ENCODE data around the gene SOX30.
"Not testable (repeated sequence)": the region's sequence is repeated elsewhere in the genome, so short reads cannot be mapped to it uniquely, and the experiment has no call there.

Gene SOX30

DNA sequence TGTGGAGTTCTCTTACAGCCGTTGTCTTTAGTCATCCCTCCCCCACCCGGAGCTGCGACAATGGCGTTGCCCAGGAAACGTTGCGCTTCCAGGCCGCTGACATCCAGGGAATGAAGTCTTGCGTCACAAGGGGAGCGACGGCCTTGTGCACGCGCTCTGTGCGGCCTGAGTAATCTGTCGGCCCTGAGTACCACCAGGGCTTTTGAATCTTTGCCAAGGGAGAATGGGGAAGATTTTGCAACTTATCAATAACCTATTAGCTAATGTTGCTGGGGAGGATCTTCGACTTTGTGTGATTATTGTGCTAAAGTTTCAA lies at the start of gene SOX30:
TSS of gene SOX30 (minus strand) at position 62 of the 316 bp plus-strand sequence. CDS start 360 bp downstream, outside the sequence.
- DNase-seq: no peak

- not testable (repeated sequence) for DNase-seq
These were observed 46.4 kb upstream of the SOX30 start for GRCh38 chr5:157698674-157699073.

DNA sequence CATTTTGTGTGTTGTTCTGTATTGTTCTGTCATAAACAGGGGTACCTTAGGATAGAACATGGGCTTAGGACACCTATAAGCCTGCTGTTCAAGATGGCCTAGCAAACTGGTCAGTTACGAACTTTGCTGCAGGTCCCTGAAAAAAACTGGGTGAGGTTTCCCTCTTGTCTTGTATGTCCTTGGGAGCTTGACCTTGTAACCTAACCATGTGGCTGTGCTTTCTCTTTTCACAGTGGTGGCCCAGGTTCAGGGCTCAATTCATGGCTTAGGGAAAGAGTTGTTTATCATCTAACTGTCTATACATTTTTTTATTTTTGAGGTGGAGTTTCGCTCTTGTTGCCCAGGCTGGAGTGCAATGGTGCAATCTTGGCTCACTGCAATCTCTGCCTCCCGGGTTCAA lies 43.9 kb upstream of the SOX30 start:
- DNase-seq: not testable (repeated sequence)

GRCh38 chr5:157693816-157694215 lies 41.6 kb upstream of the SOX30 start:
- DNase-seq: not testable (repeated sequence)

DNA sequence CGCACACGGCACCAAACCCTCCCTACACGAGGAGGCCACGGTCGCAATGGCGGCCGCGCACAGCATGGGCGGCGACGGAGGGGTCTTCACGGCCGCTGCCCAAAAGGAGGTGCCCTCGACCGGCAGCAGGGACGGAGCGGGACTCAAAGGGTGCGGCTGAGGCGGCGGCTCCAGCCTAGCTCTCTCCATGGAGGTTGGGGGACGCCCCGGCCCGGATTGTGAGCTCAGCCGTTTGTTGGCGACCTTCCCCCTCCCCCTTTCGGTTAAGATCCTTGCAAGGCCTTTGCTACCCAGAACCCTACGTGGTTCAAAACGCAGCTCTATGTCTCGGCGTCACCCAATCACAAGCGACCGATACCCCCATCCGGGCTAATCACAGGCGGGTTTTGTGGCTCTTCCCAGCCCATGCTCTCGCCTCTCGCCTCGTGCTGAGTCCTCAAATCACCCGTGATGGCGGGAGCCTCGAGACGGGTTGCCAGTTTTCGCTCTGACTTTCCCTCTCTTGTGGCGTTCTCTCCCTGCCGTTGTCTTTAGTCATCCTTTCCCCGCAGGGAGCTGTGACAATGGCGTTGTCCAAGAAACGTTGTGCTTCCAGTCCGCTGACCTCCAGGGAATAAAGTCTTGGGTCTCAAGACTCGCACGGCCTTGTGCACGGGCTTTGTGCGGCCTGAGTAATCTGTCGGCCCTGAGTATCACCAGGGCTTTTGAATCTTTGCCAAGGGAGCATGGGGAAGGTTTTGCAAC lies 38.6 kb upstream of the SOX30 start:
- DNase-seq: no peak

- no peak for DNase-seq
These were observed 37.9 kb upstream of the SOX30 start for GRCh38 chr5:157689942-157690689.

DNA sequence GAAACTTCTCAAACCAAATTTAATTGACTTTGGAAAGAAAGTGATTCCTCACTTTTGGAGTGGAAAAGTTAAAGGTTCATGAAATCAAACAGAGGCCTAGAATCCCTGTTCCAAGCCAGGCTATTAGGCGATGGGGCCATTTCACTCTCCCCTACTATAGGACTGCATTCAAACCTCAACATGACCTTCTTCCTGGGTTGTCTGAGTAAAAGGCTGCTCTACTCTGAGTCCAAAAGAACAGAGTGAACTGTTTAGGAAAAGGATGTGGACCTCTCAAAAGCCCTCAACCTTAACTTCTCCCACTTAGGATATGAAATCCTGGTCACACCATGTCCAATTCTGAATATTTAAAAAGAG lies 34.9 kb upstream of the SOX30 start:
- DNase-seq: no peak

- not testable (repeated sequence) for DNase-seq
These were observed 34.3 kb upstream of the SOX30 start for GRCh38 chr5:157686276-157687197.

DNA sequence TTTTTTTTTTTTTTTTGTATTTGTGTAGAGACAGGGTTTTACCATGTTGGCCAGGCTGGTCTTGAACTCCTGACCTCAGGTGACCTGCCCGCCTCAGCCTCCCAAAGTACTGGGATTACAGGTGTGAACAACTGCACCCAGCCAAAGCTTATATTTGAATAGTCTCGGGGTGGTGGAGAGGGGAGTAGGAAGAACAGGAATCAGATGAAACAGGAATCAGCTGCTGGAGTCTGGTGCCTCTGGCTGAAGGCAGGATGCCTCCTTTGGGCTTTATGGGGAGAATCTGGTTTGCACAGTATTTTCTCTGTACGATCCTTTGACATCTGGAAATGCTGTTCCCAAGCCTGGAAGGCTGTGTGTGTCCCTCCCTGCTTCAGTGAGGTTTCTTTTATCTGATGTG lies 30.0 kb upstream of the SOX30 start:
- no peak for DNase-seq

GRCh38 chr5:157681048-157681447 lies 28.8 kb upstream of the SOX30 start:
- DNase-seq: no peak

GRCh38 chr5:157680239-157680638 lies 28.0 kb upstream of the SOX30 start:
- DNase-seq: no peak

GRCh38 chr5:157679801-157680200 lies 27.6 kb upstream of the SOX30 start:
- DNase-seq: no peak

DNA sequence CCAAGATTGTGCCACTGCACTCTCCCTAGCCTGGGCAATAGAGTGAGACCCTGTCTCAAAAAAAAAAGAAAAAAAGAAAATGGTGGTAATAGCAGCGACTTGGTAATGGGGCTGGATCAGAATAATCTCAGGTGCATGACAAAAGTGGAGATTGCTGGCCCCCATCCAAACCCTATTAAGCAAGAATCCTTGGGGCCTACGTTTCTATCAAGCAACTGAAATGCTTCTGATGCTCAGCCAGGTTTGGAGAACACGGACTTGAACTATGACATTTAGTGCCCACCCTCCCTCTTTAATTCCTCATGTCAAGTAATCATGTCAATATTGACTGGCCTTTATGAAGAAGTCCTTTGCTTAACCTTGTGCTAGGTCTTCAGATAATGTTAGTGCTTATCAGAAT lies 25.7 kb upstream of the SOX30 start:
- no peak for DNase-seq

- not testable (repeated sequence) for DNase-seq
These were observed 22.1 kb upstream of the SOX30 start for GRCh38 chr5:157674351-157674750.

- DNase-seq: no peak
These were observed 20.7 kb upstream of the SOX30 start for GRCh38 chr5:157672976-157673375.

DNA sequence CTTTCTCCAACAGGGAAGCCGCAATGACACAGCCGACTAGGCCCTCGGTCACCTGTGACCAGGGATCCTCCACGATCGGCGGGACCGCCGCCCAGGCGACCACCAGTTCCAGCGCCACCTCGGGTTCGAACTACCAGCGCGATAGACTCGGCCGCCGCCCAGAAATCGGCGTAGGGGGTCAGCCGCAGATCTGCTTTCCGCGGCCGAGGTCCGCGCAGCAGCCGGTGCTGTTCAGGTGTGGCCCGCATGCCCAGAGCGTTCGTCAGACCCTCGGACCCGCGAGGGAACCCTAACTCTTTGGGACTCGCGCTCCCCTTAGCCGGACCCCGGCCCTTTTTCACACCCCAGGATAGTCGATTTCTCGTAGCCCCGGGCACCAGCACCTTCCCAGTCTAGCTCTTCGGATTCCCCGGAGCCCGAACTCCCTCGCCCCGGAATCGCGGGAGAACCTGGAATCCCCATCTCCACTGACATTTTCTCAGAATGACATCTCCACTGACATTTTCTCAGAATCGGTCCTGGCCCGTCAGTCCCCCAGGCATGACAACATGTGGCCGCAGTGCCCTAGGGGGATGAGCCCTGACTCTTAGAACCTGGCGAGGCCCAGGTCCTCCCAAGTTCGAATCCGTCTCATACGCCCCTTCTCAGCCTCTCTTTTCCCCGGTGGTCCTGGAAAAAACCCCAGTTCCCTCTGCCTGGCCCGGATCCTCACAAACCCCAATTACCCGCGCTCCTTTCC lies 19.5 kb upstream of the SOX30 start:
- DNase-seq: no peak

GRCh38 chr5:157670662-157671591 lies 18.7 kb upstream of the SOX30 start, which contains the start of gene C5orf52:
TSS of gene C5orf52 (plus strand) at chr5:157671533. CDS start at chr5:157671615, 82 bp downstream.
- peak; percentile 78 for DNase-seq

DNA sequence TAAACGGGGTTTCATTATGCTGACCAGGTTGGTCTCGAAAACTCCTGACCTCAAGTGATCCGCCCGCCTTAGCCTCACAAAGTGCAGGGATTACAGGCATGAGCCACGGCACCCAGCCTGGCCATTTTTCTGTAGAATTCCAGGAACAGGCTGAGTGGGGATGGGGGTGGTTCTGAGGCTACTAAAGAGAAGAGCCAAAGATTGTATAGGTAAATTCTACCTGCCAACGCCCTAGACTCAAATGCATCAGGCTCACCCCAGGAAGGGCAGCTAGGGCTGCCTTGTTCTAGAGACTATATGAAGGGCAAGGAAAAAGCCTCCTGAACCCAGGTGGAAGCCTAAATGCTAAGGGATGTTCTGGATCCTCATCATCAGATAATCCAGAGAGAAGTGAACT lies 17.5 kb upstream of the SOX30 start:
- no peak for DNase-seq

DNA sequence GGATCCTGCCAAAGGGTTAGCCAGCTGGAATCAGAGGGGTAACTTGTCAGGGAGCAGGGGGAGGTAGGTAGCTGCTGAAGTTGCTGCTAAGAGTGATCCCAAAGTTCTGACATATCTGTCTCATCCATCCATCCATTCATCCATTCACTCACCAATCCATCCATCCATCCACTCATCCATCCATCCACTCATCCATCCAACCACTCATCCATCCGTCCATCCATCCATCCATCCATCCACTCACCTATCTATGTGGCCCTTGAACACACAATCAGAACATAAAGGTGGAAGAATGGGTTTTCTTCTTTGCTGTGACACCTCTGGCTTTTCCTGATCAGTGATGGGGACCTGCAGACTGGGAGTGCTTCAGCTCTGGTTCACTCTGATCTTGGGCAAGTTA lies 16.1 kb upstream of the SOX30 start:
- no peak for DNase-seq

DNA sequence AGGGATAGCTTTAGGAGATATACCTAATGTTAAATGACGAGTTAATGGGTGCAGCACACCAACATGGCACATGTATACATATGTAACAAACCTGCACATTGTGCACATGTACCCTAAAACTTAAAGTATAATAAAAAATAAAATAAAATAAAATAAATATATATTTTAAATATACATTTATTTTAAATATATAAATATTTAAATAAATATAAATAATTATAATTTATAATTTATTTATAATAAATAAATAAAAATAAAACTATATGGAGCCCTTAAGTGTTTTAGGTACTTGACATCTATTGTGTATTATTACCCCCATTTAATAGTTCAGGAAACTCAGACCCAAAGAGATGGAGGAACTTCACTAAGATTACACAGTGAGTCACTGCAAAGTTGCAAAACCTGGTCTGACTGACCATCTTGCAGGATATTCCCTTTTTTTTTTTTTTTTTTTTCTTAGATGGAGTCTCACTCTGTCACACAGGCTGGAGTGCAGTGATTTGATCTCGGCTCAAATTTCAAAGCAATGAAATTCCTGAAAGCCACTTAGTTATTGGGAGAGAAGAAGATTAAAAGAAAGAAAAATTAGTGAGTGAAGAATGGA lies 13.3 kb upstream of the SOX30 start:
- DNase-seq: peak; percentile 96

All from inflammatory macrophage treated with lipopolysaccharide for 4 hours (primary cell).